Stimulated activated CD4-positive, alpha-beta T cell treated with anti-CD3 and anti-CD28 coated beads, Interleukin-2, amount 100 ng/mL, for 48 hours (primary cell): ENCODE measurements around the gene RAPGEF1.
A peak's percentile ranks its signal among the peaks of the same experiment; 100 is the strongest.

ENCODE experiments used
- DNase-seq, 2 donors: peaks; one replicate each; pipeline ENCODE4 v3.0.0-alpha.2; 2020

RAPGEF1 gene

DNA sequence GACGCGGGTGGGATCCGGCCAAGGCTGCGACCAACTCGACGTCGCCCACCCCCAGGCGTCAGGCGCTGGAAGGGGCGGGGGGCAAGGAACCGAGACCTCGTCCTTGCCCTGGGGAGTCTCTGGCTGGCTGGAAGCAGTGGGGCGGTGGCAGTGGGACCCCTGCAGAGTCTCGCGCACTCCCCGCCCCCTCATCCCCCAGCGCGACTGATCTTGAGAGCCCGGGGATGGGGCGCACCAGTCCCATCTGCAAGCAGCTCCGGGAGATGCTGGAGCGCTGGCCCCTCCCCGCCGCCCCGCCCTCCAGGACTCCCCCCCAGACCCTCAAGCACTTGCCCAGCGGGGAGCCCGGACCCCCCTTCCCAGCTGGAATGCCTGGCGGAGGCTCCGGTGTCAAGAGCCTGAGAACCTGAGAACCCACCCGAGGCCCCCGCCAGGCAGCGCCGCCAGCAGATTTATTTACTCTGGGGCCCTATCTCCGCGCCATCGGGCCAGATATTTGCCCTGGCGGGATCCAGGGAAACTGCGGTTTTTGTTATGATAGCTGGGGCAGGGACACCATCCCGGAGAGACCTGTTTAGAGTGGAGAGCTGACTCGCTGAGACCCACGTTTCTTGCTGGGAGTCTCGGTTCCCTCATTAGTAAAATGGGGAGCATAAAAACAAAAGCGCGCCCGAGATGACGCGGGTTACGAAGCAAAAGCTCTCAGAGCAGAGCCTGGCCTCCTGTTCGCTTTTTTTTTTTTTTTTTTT lies 193.4 kb downstream of the RAPGEF1 start:
- no peak for DNase-seq

DNA sequence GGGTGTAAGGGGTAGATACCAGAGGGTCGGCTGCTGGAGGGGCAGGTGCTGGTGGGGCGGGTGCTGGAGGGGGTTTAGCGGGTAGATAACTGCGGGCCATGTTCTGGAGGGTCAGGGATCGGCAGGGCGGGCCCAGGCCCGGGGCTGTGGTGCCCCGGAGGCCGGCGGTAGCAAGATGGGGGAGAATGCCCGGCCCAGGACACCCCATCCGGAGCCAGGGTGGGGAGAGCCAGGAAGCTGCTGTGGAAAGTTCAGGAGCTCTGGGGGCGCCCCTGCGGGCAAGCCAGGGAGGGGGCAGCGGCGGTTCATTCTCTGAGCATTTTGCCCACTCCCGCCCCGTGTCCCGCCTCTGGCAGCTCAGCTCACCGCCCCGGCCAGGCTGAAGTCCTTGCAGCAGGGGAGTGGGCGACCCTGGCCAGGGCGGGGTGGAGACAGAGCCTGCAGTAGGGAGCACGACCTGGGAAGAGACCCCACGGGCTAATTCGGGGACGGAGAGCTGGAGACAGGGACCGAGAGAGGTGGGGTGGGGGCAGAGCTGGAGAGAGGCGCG lies 194.0 kb downstream of the RAPGEF1 start:
- DNase-seq, result no peak

DNA sequence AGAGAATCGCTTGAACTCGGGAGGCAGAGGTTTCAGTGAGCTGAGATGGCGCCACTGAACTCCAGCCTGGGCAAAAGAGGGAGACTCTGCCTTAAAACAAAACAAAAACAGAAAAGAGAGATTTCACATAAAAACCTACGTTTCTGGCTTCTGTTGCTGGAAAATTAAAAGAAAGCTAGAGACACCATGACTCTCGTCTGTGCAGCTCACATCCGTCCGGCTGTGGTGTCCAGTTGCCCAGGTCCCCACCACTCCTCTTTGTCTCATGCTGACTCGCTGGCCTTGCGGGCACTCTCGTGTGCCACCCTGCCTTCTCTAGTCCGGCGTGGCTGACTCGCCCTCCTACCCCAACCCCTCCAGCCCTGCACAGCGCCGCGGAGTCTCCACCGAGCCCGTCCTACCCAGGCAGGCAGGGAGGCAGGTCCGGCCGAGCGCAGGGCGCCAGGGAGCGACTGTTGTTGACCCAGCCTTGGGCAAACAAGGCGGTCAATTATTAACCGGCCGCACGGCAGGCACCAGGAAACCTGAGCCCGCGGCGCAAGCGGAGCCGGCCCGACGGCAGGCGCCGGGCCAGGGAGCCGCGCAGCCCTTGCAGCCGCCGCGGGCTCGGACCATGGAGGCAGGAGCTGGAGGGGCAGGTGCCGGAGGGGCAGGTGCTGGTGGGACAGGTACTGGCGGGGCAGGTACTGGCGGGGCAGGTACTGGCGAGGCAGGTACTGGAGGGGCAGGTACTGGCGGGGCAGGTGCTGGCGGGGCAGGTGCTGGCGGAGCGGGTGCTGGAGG lies 194.7 kb downstream of the RAPGEF1 start, which contains the start of gene PRRT1B:
TSS of gene PRRT1B (plus strand) at position 521 of the 783 bp plus-strand sequence. CDS start at position 614, 93 bp downstream.
- no peak for DNase-seq

DNA sequence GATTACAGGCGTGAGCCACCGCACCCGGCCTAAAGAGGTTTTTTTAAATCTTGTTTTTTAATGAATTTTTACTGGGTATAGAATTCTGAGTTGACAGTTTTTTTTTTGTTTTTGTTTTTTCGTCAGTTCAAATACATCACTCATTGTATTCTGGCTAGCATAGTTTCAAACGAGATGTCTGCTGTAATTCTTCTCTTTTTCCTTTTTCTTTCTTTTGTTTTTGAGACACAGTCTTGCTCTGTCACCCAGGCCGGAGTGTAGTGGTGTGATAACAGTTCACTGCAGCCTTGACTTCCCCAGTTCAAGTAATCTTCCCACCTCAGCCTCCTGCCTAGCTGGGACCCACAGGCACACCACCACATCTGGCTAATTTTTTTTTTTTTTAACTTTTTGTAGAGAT lies 196.7 kb downstream of the RAPGEF1 start:
- no peak for DNase-seq

DNA sequence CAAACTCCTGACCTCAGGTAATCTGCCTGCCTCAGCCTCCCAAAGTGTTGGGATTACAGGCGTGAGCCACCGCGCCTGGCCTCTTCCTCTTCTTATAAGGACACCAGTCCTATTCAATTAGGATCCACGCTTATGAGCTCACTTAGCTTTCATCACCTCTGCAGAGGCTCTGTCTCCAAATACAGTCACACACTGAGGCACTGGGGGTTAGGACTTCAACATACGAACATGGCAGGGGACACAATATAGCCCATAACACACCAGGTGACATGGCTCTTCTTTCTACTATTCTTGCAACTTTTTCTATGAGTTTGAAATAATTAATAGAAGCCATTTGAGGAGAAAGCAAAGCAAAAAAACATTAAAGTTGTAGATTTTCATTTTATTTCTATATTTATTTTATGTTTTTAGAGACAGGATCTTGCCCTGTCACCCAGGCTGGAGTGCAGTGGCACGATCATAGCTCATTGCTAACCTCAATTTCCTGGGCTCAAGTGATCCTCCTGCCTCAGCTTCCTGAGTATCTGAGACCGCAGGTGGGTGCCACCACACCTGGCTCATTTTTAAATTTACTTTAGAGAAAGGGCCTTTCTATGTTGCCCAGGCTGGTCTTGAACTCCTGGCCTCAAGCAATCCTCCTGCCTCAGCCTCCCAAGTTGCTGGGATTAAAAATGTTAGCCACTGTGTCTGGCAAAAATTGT lies 200.5 kb downstream of the RAPGEF1 start:
- DNase-seq, result no peak

DNA sequence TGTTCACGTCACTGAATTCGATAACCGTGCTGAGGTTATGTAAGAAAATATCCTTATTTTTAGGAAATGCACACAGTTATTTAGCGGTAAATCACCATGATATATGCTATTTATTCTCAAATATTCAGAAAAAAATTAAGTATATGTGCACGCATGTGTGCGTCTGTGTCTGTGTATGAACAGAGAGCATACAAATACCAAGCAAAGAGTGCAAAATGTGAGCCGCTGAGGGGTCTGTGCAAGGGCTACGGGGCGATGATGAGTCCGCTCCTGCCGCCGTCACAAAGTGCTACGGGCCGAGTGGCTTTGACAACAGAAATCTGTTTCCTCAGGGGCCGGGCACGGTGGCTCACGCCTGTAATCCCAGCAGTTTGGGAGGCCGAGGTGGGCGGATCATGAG lies 201.9 kb downstream of the RAPGEF1 start:
- no peak for DNase-seq

DNA sequence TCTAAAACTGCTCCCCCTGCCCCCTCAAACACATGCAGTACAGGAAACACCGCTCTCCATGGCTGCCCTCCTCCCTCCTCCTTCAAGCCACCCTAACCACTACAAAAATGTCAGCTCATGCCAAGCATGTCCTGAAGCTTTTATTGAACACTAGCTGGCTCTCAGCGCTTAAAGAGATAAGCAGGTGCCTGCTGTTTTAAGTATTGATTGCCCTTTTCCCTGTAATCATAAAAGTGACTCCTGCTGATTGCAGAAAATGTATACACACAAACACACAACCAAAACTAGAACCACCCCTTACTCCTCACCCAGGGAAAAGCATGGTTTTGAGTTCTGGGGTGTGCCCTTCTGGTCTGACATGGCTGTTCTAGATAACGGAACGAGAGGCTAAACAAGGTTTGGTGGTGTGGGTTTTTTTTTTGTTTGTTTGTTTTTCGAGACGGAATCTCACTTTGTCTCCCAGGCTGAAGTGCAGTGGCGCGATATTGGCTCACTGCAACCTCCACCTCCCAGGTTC lies 205.1 kb downstream of the RAPGEF1 start:
- no peak for DNase-seq

DNA sequence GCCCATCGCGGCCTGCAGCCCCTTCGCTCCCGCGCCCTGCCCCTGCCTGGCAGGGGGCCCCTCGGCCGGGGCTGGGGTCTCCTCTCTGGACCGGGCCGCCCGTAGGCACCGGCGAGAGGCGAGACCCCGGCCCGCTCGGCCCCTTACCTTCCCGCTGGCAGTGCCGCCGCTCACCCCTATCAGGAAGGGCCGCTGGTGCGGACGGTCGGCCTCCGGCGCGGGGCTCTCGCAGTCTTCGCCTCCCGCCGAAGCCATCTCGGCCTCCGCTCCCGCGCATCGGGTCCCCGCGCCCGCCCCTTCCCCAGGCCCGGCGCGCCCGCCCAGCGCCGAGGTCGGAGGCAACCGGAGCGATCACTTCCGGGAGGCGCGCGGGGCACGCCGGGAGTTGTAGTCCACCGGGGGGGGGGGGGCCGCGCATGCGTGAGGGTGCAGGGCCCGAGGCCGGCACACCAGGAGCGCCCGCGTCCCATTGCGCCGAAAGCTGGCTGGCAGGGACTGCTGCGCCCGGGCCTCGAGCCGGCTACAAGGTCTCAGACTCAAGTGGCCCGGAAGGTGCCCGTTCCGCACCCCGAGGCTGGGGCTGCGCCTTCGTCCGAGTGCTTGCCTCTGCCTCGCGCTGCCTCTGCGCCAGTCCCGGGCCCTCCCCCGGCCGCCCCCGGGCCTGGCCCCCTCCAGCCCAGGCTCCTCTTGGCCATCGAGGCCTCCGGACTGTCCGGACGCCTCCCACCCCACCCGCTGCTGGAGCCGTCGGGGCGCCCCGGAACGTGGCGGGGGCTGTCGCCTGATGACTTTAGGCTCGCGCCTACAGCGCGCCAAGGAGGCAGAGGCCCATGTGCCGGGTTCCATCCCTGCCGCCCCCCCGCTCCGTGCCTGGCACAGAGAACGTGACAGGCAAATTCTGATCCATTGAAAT lies 208.7 kb downstream of the RAPGEF1 start, which contains the start of gene UCK1:
TSS of gene UCK1 (minus strand) at position 344 of the 913 bp plus-strand sequence. CDS start at position 255, 89 bp downstream.
- DNase-seq, result peak; percentile 66 to 69

DNA sequence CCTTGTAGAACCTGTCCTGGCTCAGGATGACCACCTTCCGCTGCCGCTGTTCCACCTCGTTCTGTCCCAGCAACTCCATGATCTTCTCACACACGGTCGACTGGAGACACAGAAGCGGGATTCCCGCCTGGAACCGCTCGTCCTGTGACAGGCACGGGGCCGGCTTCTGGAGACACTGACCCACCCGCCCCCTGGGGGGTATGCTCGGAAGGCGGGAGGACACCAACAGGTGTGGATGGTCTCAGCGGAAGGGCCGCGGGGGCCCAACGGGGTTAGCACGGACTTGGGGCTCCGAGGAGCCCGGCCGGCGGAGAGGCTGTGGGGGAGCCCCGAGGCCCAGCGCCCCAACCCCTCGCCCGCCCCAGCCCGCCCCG lies 209.3 kb downstream of the RAPGEF1 start:
- DNase-seq, result no peak

DNA sequence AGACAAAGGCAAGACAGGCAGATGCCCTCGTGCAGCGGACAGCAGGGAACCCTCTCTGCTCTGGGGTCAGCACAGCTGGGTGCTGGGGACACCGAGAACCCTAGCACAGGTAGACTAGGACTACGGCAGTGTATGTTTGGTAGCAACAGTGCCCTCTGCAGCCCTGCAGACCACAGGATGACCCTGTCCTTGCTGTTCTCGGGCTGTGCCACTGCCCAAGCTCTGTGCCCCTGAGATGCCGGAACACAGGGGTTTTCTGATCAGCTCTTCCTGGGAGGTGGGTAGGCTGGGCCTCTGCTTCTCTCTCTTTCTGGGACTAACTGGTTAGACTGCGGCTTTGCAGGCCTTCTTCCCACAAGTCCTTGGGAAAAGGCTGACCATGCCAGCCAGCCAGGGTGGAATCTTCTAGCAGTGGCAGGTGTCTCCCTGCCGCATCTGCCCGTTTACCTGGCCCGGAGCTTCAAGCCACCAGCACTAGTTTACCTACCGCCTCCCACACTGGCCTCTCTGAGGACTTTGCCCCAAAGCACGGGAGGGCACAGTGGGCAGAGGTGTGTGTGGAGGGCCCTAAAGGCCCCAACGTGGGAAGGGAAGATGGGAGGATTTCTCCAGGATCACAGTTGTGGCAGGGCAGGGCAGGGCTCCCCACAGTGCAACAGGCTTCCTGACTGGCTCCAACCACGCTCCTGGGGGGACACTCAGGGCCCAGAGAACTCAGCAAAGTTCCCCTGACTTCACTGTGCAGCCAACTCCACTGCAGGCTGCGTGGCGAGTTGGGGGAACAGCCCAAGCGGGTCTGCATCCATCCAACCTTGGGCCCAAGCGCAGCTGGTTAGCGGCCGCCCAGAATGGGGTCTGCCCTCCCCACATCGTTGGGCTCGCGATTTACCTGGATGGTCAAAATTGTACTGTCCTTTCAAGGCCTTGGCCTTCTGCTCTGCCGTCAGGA lies 210.0 kb downstream of the RAPGEF1 start:
- no peak for DNase-seq

DNA sequence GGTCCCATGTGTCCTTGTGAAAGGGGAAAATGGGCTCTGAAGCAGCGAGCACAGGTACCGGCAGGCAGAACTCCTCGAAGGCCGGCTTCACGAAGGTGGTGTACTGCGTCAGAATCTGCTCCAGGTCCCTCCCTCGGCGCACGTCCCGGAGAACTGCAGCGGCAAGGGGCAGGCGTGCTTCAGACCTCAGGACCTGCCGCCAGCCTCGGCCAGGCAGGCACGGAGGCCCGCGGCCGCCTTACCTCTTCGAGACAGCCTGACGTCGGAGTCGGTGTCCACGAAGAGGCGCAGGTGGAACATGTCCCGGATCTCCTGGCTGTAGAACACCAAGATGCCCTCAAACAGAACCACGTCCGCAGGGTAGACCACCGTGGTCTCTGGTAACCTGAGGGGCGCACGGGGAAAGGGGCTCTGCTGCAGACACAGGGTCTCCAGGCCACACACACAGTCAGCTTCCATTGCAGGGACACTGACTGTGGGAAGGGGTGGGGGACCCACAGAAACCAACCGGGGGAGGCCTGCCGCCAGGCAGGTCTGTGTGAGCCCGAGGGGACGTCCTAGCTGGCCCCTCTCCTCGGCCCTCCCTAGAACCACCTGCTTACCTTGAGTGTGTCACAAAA lies 210.9 kb downstream of the RAPGEF1 start:
- no peak for DNase-seq

DNA sequence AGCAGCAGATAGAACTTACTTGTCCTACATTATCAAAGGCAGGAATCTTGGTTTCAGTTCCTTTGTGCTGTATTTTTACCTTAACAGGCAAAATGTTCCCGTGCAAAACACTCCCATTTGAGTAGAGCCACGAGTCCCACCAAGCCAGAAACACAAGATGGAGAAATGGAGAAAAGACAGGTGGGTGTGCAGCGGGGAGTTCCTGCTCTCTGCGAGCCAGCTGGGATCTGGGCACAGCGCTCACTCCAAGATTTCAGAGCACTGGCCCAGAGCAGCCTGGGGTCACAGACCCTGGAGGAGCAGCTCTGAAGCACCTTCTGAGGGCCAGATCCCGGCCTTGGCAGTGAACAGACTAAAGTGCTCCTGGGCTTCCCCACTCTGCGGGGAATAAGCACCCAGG lies 211.7 kb downstream of the RAPGEF1 start:
- DNase-seq, result no peak
